ENCODE results near the gene OR5AN1. TPM values are rescaled to one million over a fixed set of nuclear protein-coding genes. Genes with fewer than 3 reads are reported as not detected.

OR5AN1 gene
- total RNA-seq, 1 donor from 2014 or later: not detected

- POLR2A ChIA-PET: no interaction called here
- Mint-ChIP-seq H3K27me3 (no peaks in the 10 kb centered on the region), H3K36me3 (ENCODE audit: low read depth) (peaks cover 2% of the 10 kb centered on the region), H3K4me3 (peak overlapping the region; percentile 64), H3K4me1 (peaks cover 24% of the 10 kb centered on the region), H3K9me3 (peaks cover 4% of the 10 kb centered on the region), H3K27ac (peak overlapping the region; percentile 53)
- no peak for DNase-seq
- CTCF ChIA-PET: interaction anchor here (1.2 to 1.4 kb wide), 2 partner anchors 13 to 49 kb away, joined by 3 to 4 read pairs; no protein-coding TSS in a partner anchor
- intact Hi-C loops (cut with micrococcal nuclease): no loop called here
- TF ChIP-seq CTCF (IDR thresholded peaks at IDR 0.05): no peak
- ATAC-seq (ENCODE audit: low read depth): no peak
Observed at GRCh38 chr11:59380263-59381059, 21.8 kb downstream of the OR5AN1 start.

GRCh38 chr11:59394186-59394585 is 35.5 kb downstream of the OR5AN1 start:
- no peak for TF ChIP-seq CTCF (IDR thresholded peaks at IDR 0.05)
- intact Hi-C loops (cut with micrococcal nuclease): no loop called here

GRCh38 chr11:59400461-59401261 is 42.0 kb downstream of the OR5AN1 start:
- no peaks in the 10 kb centered on the region for H3K36me3 Mint-ChIP-seq (ENCODE audit: low read depth)
- POLR2A ChIA-PET: no interaction called here

More at GRCh38 chr11:59394186-59394585, 35.5 kb downstream of the OR5AN1 start:
- CTCF ChIA-PET: no interaction called here
- Mint-ChIP-seq H3K36me3 (ENCODE audit: low read depth) (no peaks in the 10 kb centered on the region), H3K4me1 (no peaks in the 10 kb centered on the region), H3K27ac (no peak overlapping the region), H3K9me3 (no peaks in the 10 kb centered on the region), H3K4me3 (no peak overlapping the region), H3K27me3 (no peaks in the 10 kb centered on the region)
- ATAC-seq (ENCODE audit: low read depth): no peak
- POLR2A ChIA-PET: no interaction called here
- DNase-seq: no peak

GRCh38 chr11:59401262-59401552 is 42.5 kb downstream of the OR5AN1 start:
- no peak for TF ChIP-seq CTCF (IDR thresholded peaks at IDR 0.05)
- ChIA-PET CTCF (interaction anchor here (2.0 kb wide), 1 partner anchor 17 kb away, joined by 4 read pairs; no protein-coding TSS in a partner anchor), POLR2A (no interaction called here)
- no peaks in the 10 kb centered on the region for H3K27me3 Mint-ChIP-seq
- H3K4me1 Mint-ChIP-seq: no peaks in the 10 kb centered on the region
- ATAC-seq (ENCODE audit: low read depth) (no peak), DNase-seq (no peak)
- intact Hi-C loops (cut with micrococcal nuclease): no loop called here
- H3K27ac Mint-ChIP-seq: no peak overlapping the region
- no peaks in the 10 kb centered on the region for H3K36me3 Mint-ChIP-seq (ENCODE audit: low read depth)
- peaks cover 10% of the 10 kb centered on the region for H3K9me3 Mint-ChIP-seq
- H3K4me3 Mint-ChIP-seq: no peak overlapping the region

More at GRCh38 chr11:59400461-59401261, 42.0 kb downstream of the OR5AN1 start:
- Mint-ChIP-seq H3K4me1 (no peaks in the 10 kb centered on the region), H3K4me3 (no peak overlapping the region), H3K27ac (no peak overlapping the region), H3K27me3 (no peaks in the 10 kb centered on the region), H3K9me3 (peaks cover 10% of the 10 kb centered on the region)
- no peak for DNase-seq
- no peak for ATAC-seq (ENCODE audit: low read depth)
- TF ChIP-seq CTCF (IDR thresholded peaks at IDR 0.05): no peak
- intact Hi-C loops (cut with micrococcal nuclease): no loop called here
- CTCF ChIA-PET: interaction anchor here (0.6 to 2.0 kb wide), 2 partner anchors 18 to 277 kb away, joined by 3 to 4 read pairs; no protein-coding TSS in a partner anchor

GRCh38 chr11:59403546-59403945 is 44.9 kb downstream of the OR5AN1 start:
- POLR2A ChIA-PET: no interaction called here
- Mint-ChIP-seq H3K27ac (no peak overlapping the region), H3K4me3 (no peak overlapping the region), H3K36me3 (ENCODE audit: low read depth) (no peaks in the 10 kb centered on the region), H3K9me3 (peaks cover 17% of the 10 kb centered on the region), H3K4me1 (no peaks in the 10 kb centered on the region), H3K27me3 (no peaks in the 10 kb centered on the region)
- CTCF ChIA-PET: no interaction called here
- TF ChIP-seq CTCF (IDR thresholded peaks at IDR 0.05): no peak
- DNase-seq (no peak), ATAC-seq (ENCODE audit: low read depth) (no peak)
- intact Hi-C loops (cut with micrococcal nuclease): no loop called here
